ENCODE measurements around the gene RTN4.

RTN4 gene

GRCh38 chr2:54928719-54929118 lies 121.5 kb downstream of the RTN4 start:
- DNase-seq (ENCODE audit: extremely low read depth, low read depth): no peak

GRCh38 chr2:54927751-54928615 lies 122.3 kb downstream of the RTN4 start:
- no peak overlapping the region for H3K4me3 ChIP-seq (replicated peaks; ENCODE audit: low read depth, low read length)
- DNase-seq (ENCODE audit: extremely low read depth, low read depth): no peak
- TF ChIP-seq CTCF (IDR thresholded peaks at IDR 0.05; ENCODE audit: low read depth, low read length, missing control alignments): no peak

More at GRCh38 chr2:54928719-54929118, 121.5 kb downstream of the RTN4 start:
- no peak for TF ChIP-seq CTCF (IDR thresholded peaks at IDR 0.05; ENCODE audit: low read depth, low read length, missing control alignments)
- H3K4me3 ChIP-seq (replicated peaks; ENCODE audit: low read depth, low read length): no peak overlapping the region

- no peak for TF ChIP-seq CTCF (IDR thresholded peaks at IDR 0.05; ENCODE audit: low read depth, low read length, missing control alignments)
- no peak for DNase-seq (ENCODE audit: extremely low read depth, low read depth)
- H3K4me3 ChIP-seq (replicated peaks; ENCODE audit: low read depth, low read length): no peak overlapping the region
These were observed 123.0 kb downstream of the RTN4 start for GRCh38 chr2:54927085-54927750.

GRCh38 chr2:54925022-54925421 lies 125.2 kb downstream of the RTN4 start:
- no peak overlapping the region for H3K4me3 ChIP-seq (replicated peaks; ENCODE audit: low read depth, low read length)
- no peak for DNase-seq (ENCODE audit: extremely low read depth, low read depth)
- no peak for TF ChIP-seq CTCF (IDR thresholded peaks at IDR 0.05; ENCODE audit: low read depth, low read length, missing control alignments)

GRCh38 chr2:54924121-54924520 lies 126.1 kb downstream of the RTN4 start:
- DNase-seq (ENCODE audit: extremely low read depth, low read depth): no peak
- no peak for TF ChIP-seq CTCF (IDR thresholded peaks at IDR 0.05; ENCODE audit: low read depth, low read length, missing control alignments)
- no peak overlapping the region for H3K4me3 ChIP-seq (replicated peaks; ENCODE audit: low read depth, low read length)

Measured in HFF-Myc (cell line).